Adipocyte (in vitro differentiated cells): Measurements from ENCODE around the gene CHSY3.
"Not testable (repeated sequence)": the region's sequence is repeated elsewhere in the genome, so short reads cannot be mapped to it uniquely, and the experiment has no call there.

ENCODE experiments used
- DNase-seq: peaks from one replicate; pipeline ENCODE4 v3.0.0-alpha.2; 2015; ENCODE audit warnings: low read depth
- H3K27me3 ChIP-seq: replicated peaks from 2 replicates; pipeline ENCODE4 v1.7.0; 2013; ENCODE audit warnings: mild to moderate bottlenecking, low read length, moderate library complexity; ENCODE audit not compliant: control insufficient read depth, insufficient read depth
- H3K36me3 ChIP-seq: 2 replicates; pipeline ENCODE4 v1.7.0; 2013; ENCODE audit warnings: low read length, mild to moderate bottlenecking, moderate library complexity; ENCODE audit not compliant: control insufficient read depth, insufficient read depth, severe bottlenecking
- H3K4me1 ChIP-seq: 2 replicates; pipeline ENCODE4 v1.7.0; 2013; ENCODE audit warnings: mild to moderate bottlenecking, low read length, moderate library complexity; ENCODE audit not compliant: control insufficient read depth, insufficient read depth
- H3K4me3 ChIP-seq: 2 replicates; pipeline ENCODE4 v1.7.0; 2013; ENCODE audit warnings: mild to moderate bottlenecking, low read length, moderate library complexity
- H3K9ac ChIP-seq: 2 replicates; pipeline ENCODE4 v1.7.0; 2013; ENCODE audit warnings: mild to moderate bottlenecking, low read length, moderate library complexity
- H3K9me3 ChIP-seq: 2 replicates; pipeline ENCODE4 v1.7.0; 2013; ENCODE audit warnings: mild to moderate bottlenecking, low read length, moderate library complexity; ENCODE audit not compliant: control insufficient read depth

Gene CHSY3

GRCh38 chr5:130226556-130226955 lies 322.3 kb downstream of the CHSY3 start:
- not testable (repeated sequence) for H3K9me3 ChIP-seq, H3K36me3 ChIP-seq, DNase-seq, H3K27me3 ChIP-seq, H3K4me3 ChIP-seq, H3K9ac ChIP-seq
- H3K4me1 ChIP-seq, result peaks cover 11% of the 10 kb centered on the region

GRCh38 chr5:130227699-130228098 lies 323.4 kb downstream of the CHSY3 start:
- no peaks in the 10 kb centered on the region for H3K36me3 ChIP-seq
- no peak overlapping the region for H3K4me3 ChIP-seq
- H3K9ac ChIP-seq, result no peak overlapping the region
- H3K4me1 ChIP-seq, result peaks cover 4% of the 10 kb centered on the region
- H3K9me3 ChIP-seq, result no peaks in the 10 kb centered on the region
- H3K27me3 ChIP-seq, result no peaks in the 10 kb centered on the region
- DNase-seq, result no peak

DNA sequence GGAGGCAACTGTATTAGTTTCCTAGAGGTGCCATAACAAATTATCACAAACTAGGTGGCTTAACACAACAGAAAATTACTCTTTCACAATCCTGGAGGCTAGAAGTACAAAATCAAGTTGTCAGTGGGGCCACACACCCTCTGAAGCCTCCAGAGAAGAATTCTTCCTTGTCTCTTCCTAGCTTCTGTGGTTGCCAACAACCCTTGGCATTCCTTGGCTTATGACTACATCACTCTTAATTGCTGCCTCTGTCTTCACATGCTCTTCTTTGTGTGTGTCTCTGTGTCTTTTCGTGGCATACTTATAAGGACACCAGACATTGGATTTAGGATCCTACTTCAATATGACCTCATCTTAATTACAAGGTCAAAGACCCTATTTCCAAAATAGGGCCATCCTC lies 327.5 kb downstream of the CHSY3 start:
- Histone ChIP-seq H3K27me3 (no peaks in the 10 kb centered on the region), H3K4me3 (no peak overlapping the region), H3K4me1 (no peaks in the 10 kb centered on the region), H3K36me3 (no peaks in the 10 kb centered on the region), H3K9me3 (no peaks in the 10 kb centered on the region), H3K9ac (no peak overlapping the region)
- no peak for DNase-seq

- no peaks in the 10 kb centered on the region for H3K27me3 ChIP-seq
- no peaks in the 10 kb centered on the region for H3K36me3 ChIP-seq
- no peak overlapping the region for H3K9ac ChIP-seq
- H3K4me3 ChIP-seq, result no peak overlapping the region
- H3K9me3 ChIP-seq, result no peaks in the 10 kb centered on the region
- DNase-seq, result no peak
- H3K4me1 ChIP-seq, result no peaks in the 10 kb centered on the region
Observed at GRCh38 chr5:130234816-130235215, 330.6 kb downstream of the CHSY3 start.
